SU-DHL-6 (cell line): ENCODE results near the gene GRAP2.

Source experiments
- H2AFZ ChIP-seq: fragments of 200-600 bp; sonication (generic); 2 replicates; pipeline ENCODE4 v1.6.1; 2014; ENCODE audit warnings: low read depth, mild to moderate bottlenecking, moderate library complexity, mixed read lengths, antibody characterized with exemption, low read length; ENCODE audit not compliant: severe bottlenecking
- H3F3A ChIP-seq: fragments of 200-600 bp; shearing (Covaris generic); 2 replicates; pipeline ENCODE4 v1.6.0; 2016; ENCODE audit warnings: antibody characterized with exemption, mild to moderate bottlenecking; ENCODE audit not compliant: insufficient read depth
- H3K27ac ChIP-seq: fragments of 200-600 bp; sonication (generic); 2 replicates; pipeline ENCODE4 v1.5.1; 2016; ENCODE audit warnings: low read depth, mild to moderate bottlenecking, low read length, moderate library complexity, mixed read lengths
- H3K27me3 ChIP-seq: fragments of 200-600 bp; sonication (generic), shearing (Covaris generic); 2 replicates; pipeline ENCODE4 v1.6.0; 2014; ENCODE audit warnings: mild to moderate bottlenecking, low read length
- H3K36me3 ChIP-seq: fragments of 200-600 bp; sonication (generic); 2 replicates; pipeline ENCODE4 v1.6.1; 2014; ENCODE audit warnings: mild to moderate bottlenecking, low read length, mixed read lengths
- H3K4me2 ChIP-seq: fragments of 300-600, 200-600 bp; shearing (Covaris generic), sonication (generic); 2 replicates; pipeline ENCODE4 v1.6.0; 2014; ENCODE audit warnings: low read length, low read depth, mild to moderate bottlenecking; ENCODE audit not compliant: poor library complexity, severe bottlenecking
- H3K4me3 ChIP-seq: fragments of 200-600 bp; sonication (generic); 2 replicates; pipeline ENCODE4 v1.5.1; 2014; ENCODE audit warnings: antibody characterized with exemption, low read length, mild to moderate bottlenecking, mixed read lengths; ENCODE audit not compliant: insufficient read depth, poor library complexity, severe bottlenecking
- H3K79me2 ChIP-seq: fragments of 200-600 bp; sonication (generic); 2 replicates; pipeline ENCODE4 v1.6.1; 2014; ENCODE audit warnings: mild to moderate bottlenecking, low read length, moderate library complexity; ENCODE audit not compliant: insufficient read depth
- H3K9ac ChIP-seq: fragments of 200-600 bp; sonication (generic); 2 replicates; pipeline ENCODE4 v1.7.0; 2014; ENCODE audit warnings: mild to moderate bottlenecking, low read length
- H3K9me2 ChIP-seq: fragments of 200-600 bp; sonication (generic); replicated peaks from 2 replicates; pipeline ENCODE4 v1.6.1; 2014; ENCODE audit warnings: low read length; ENCODE audit not compliant: insufficient read depth
- H3K9me3 ChIP-seq: fragments of 200-600 bp; sonication (generic); 2 replicates; pipeline ENCODE4 v1.6.1; 2014; ENCODE audit warnings: low read length, mixed read lengths; ENCODE audit not compliant: insufficient read depth
- H4K20me1 ChIP-seq: fragments of 200-600 bp; sonication (generic); 2 replicates; pipeline ENCODE4 v1.6.1; 2014; ENCODE audit warnings: low read depth, mild to moderate bottlenecking, antibody characterized with exemption, low read length, moderate library complexity, mixed read lengths
- CTCF ChIP-seq: fragments of 200-600 bp; sonication (generic); IDR thresholded peaks from one replicate; pipeline ENCODE4 v1.5.1; 2017; ENCODE audit warnings: antibody characterized with exemption, mild to moderate bottlenecking, low read length, moderate library complexity; ENCODE audit not compliant: insufficient read depth, poor library complexity, severe bottlenecking
- EZH2phosphoT487 ChIP-seq: fragments of 200-600 bp; sonication (generic), shearing (Covaris generic); conservative IDR thresholded peaks from 2 replicates; pipeline ENCODE4 v1.6.1; 2018; ENCODE audit warnings: mild to moderate bottlenecking, antibody characterized with exemption, low read length, moderate library complexity, mixed read lengths

Gene GRAP2

GRCh38 chr22:39962071-39962470 lies 61.2 kb downstream of the GRAP2 start:
- Histone ChIP-seq H3K9me2 (no peaks in the 10 kb centered on the region), H3K79me2 (no peaks in the 10 kb centered on the region), H3K27me3 (no peaks in the 10 kb centered on the region), H3K36me3 (no peaks in the 10 kb centered on the region), H3F3A (no peaks in the 10 kb centered on the region), H3K4me2 (no peak overlapping the region), H3K27ac (no peak overlapping the region), H3K4me3 (no peak overlapping the region), H3K9me3 (no peaks in the 10 kb centered on the region), H3K9ac (no peak overlapping the region), H4K20me1 (no peaks in the 10 kb centered on the region), H2AFZ (no peak overlapping the region)
- TF ChIP-seq EZH2phosphoT487 (no peak), CTCF (no peak)

GRCh38 chr22:39965748-39966147 lies 64.9 kb downstream of the GRAP2 start:
- no peak overlapping the region for H3K27ac ChIP-seq
- H4K20me1 ChIP-seq, result no peaks in the 10 kb centered on the region
- H3K4me3 ChIP-seq, result no peak overlapping the region
- no peaks in the 10 kb centered on the region for H3K36me3 ChIP-seq
- H3K9ac ChIP-seq, result no peak overlapping the region
- no peak overlapping the region for H3K4me2 ChIP-seq
- no peaks in the 10 kb centered on the region for H3K27me3 ChIP-seq
- TF ChIP-seq EZH2phosphoT487 (no peak), CTCF (no peak)
- H3K79me2 ChIP-seq, result no peaks in the 10 kb centered on the region
- H3F3A ChIP-seq, result no peaks in the 10 kb centered on the region
- no peaks in the 10 kb centered on the region for H3K9me2 ChIP-seq
- H2AFZ ChIP-seq, result no peak overlapping the region
- no peaks in the 10 kb centered on the region for H3K9me3 ChIP-seq

GRCh38 chr22:39966470-39966869 lies 65.6 kb downstream of the GRAP2 start:
- no peak for TF ChIP-seq CTCF
- TF ChIP-seq EZH2phosphoT487, result no peak

More at GRCh38 chr22:39966470-39966869, 65.6 kb downstream of the GRAP2 start:
- Histone ChIP-seq H3K79me2 (no peaks in the 10 kb centered on the region), H4K20me1 (no peaks in the 10 kb centered on the region), H3K27ac (no peak overlapping the region), H3K36me3 (no peaks in the 10 kb centered on the region), H2AFZ (no peak overlapping the region), H3K27me3 (no peaks in the 10 kb centered on the region), H3K9me2 (no peaks in the 10 kb centered on the region), H3K9ac (no peak overlapping the region), H3K9me3 (no peaks in the 10 kb centered on the region), H3K4me2 (no peak overlapping the region), H3F3A (no peaks in the 10 kb centered on the region), H3K4me3 (no peak overlapping the region)
